ENCODE measurements around the gene AJM1. TPM values are rescaled to one million over a fixed set of nuclear protein-coding genes. Genes with fewer than 3 reads are reported as not detected.
"Not testable (repeated sequence)": the region's sequence is repeated elsewhere in the genome, so short reads cannot be mapped to it uniquely, and the experiment has no call there.

AJM1 gene
- total RNA-seq, 1 experiment from 2014 or later: 1.9 TPM

- no peaks in the 10 kb centered on the region for H4K20me1 ChIP-seq (ENCODE audit: insufficient read depth, low read depth, low read length)
- H3K4me3 ChIP-seq (ENCODE audit: low read length): no peak overlapping the region
- no peaks in the 10 kb centered on the region for H3K9me2 ChIP-seq (replicated peaks; ENCODE audit: insufficient read depth, low read length)
- no peak overlapping the region for H2AFZ ChIP-seq (ENCODE audit: low read length)
- no peaks in the 10 kb centered on the region for H3K27me3 ChIP-seq (ENCODE audit: low read length)
- H3K9me3 ChIP-seq (ENCODE audit: low read length): no peaks in the 10 kb centered on the region
- no peaks in the 10 kb centered on the region for H3K36me3 ChIP-seq (ENCODE audit: insufficient read depth, low read length)
- no peaks in the 10 kb centered on the region for H3K79me2 ChIP-seq (ENCODE audit: low read length)
- no peak overlapping the region for H3K9ac ChIP-seq (ENCODE audit: low read length)
- no peak overlapping the region for H3K27ac ChIP-seq (ENCODE audit: low read length)
- no peak for DNase-seq
- H3K4me2 ChIP-seq (ENCODE audit: low read depth, low read length, poor library complexity, severe bottlenecking): no peak overlapping the region
- peaks cover 29% of the 10 kb centered on the region for H3K4me1 ChIP-seq (ENCODE audit: low read length)
These were observed 2.8 kb upstream of the AJM1 start for GRCh38 chr9:136839229-136840139.

GRCh38 chr9:136840140-136840876 lies 2.0 kb upstream of the AJM1 start:
- Histone ChIP-seq H3K4me2 (ENCODE audit: low read depth, low read length, poor library complexity, severe bottlenecking) (no peak overlapping the region), H2AFZ (ENCODE audit: low read length) (no peak overlapping the region), H3K9me2 (replicated peaks; ENCODE audit: insufficient read depth, low read length) (no peaks in the 10 kb centered on the region), H3K79me2 (ENCODE audit: low read length) (no peaks in the 10 kb centered on the region), H3K36me3 (ENCODE audit: insufficient read depth, low read length) (no peaks in the 10 kb centered on the region), H4K20me1 (ENCODE audit: insufficient read depth, low read depth, low read length) (no peaks in the 10 kb centered on the region), H3K4me1 (ENCODE audit: low read length) (peaks cover 29% of the 10 kb centered on the region), H3K4me3 (ENCODE audit: low read length) (no peak overlapping the region), H3K27ac (ENCODE audit: low read length) (no peak overlapping the region), H3K9me3 (ENCODE audit: low read length) (no peaks in the 10 kb centered on the region), H3K27me3 (ENCODE audit: low read length) (no peaks in the 10 kb centered on the region), H3K9ac (ENCODE audit: low read length) (no peak overlapping the region)
- no peak for DNase-seq

- DNase-seq: peak; percentile 67
These were observed 1.2 kb upstream of the AJM1 start for GRCh38 chr9:136840877-136841645.

GRCh38 chr9:136841646-136842379 lies 465 bp upstream of the AJM1 start:
- H2AFZ ChIP-seq (ENCODE audit: low read length); H4K20me1 ChIP-seq (ENCODE audit: insufficient read depth, low read depth, low read length); H3K9me3 ChIP-seq (ENCODE audit: low read length); DNase-seq; H3K9me2 ChIP-seq (replicated peaks; ENCODE audit: insufficient read depth, low read length); H3K36me3 ChIP-seq (ENCODE audit: insufficient read depth, low read length); H3K27me3 ChIP-seq (ENCODE audit: low read length); H3K79me2 ChIP-seq (ENCODE audit: low read length): not testable (repeated sequence)
- Histone ChIP-seq H3K4me2 (ENCODE audit: low read depth, low read length, poor library complexity, severe bottlenecking) (peak overlapping the region; percentile 91), H3K27ac (ENCODE audit: low read length) (peak overlapping the region; percentile 51), H3K4me3 (ENCODE audit: low read length) (peak overlapping the region; percentile 66; the same call in 1 of the 2 replicates), H3K4me1 (ENCODE audit: low read length) (peaks cover 29% of the 10 kb centered on the region), H3K9ac (ENCODE audit: low read length) (peak overlapping the region; percentile 71; the same call in 1 of the 2 replicates)

More at GRCh38 chr9:136840877-136841645, 1.2 kb upstream of the AJM1 start:
- no peaks in the 10 kb centered on the region for H3K36me3 ChIP-seq (ENCODE audit: insufficient read depth, low read length)
- H3K4me1 ChIP-seq (ENCODE audit: low read length): peaks cover 29% of the 10 kb centered on the region
- no peaks in the 10 kb centered on the region for H3K9me2 ChIP-seq (replicated peaks; ENCODE audit: insufficient read depth, low read length)
- H3K4me2 ChIP-seq (ENCODE audit: low read depth, low read length, poor library complexity, severe bottlenecking): no peak overlapping the region
- peak overlapping the region; percentile 51 for H3K27ac ChIP-seq (ENCODE audit: low read length)
- no peaks in the 10 kb centered on the region for H3K79me2 ChIP-seq (ENCODE audit: low read length)
- no peak overlapping the region for H2AFZ ChIP-seq (ENCODE audit: low read length)
- peak overlapping the region; percentile 71; the same call in 1 of the 2 replicates for H3K9ac ChIP-seq (ENCODE audit: low read length)
- H3K27me3 ChIP-seq (ENCODE audit: low read length): no peaks in the 10 kb centered on the region
- H3K9me3 ChIP-seq (ENCODE audit: low read length): no peaks in the 10 kb centered on the region
- no peaks in the 10 kb centered on the region for H4K20me1 ChIP-seq (ENCODE audit: insufficient read depth, low read depth, low read length)
- no peak overlapping the region for H3K4me3 ChIP-seq (ENCODE audit: low read length)

GRCh38 chr9:136843159-136843800 lies 1.0 kb downstream of the AJM1 start:
- H3K36me3 ChIP-seq (ENCODE audit: insufficient read depth, low read length); H3K27me3 ChIP-seq (ENCODE audit: low read length); H2AFZ ChIP-seq (ENCODE audit: low read length); H3K9me2 ChIP-seq (replicated peaks; ENCODE audit: insufficient read depth, low read length); H3K79me2 ChIP-seq (ENCODE audit: low read length); DNase-seq; H3K9me3 ChIP-seq (ENCODE audit: low read length); H4K20me1 ChIP-seq (ENCODE audit: insufficient read depth, low read depth, low read length): not testable (repeated sequence)
- Histone ChIP-seq H3K9ac (ENCODE audit: low read length) (peak overlapping the region; percentile 59), H3K27ac (ENCODE audit: low read length) (peak overlapping the region; percentile 45; the same call in 1 of the 2 replicates), H3K4me2 (ENCODE audit: low read depth, low read length, poor library complexity, severe bottlenecking) (peak overlapping the region; percentile 59), H3K4me1 (ENCODE audit: low read length) (peaks cover 35% of the 10 kb centered on the region), H3K4me3 (ENCODE audit: low read length) (peak overlapping the region; percentile 47; the same call in 1 of the 2 replicates)

- not testable (repeated sequence) for H4K20me1 ChIP-seq (ENCODE audit: insufficient read depth, low read depth, low read length); H3K27ac ChIP-seq (ENCODE audit: low read length); H3K9me2 ChIP-seq (replicated peaks; ENCODE audit: insufficient read depth, low read length); H3K9ac ChIP-seq (ENCODE audit: low read length); H2AFZ ChIP-seq (ENCODE audit: low read length); H3K9me3 ChIP-seq (ENCODE audit: low read length); H3K27me3 ChIP-seq (ENCODE audit: low read length); H3K79me2 ChIP-seq (ENCODE audit: low read length); H3K36me3 ChIP-seq (ENCODE audit: insufficient read depth, low read length)
- Histone ChIP-seq H3K4me2 (ENCODE audit: low read depth, low read length, poor library complexity, severe bottlenecking) (peak overlapping the region; percentile 59), H3K4me3 (ENCODE audit: low read length) (peak overlapping the region; percentile 47; the same call in 1 of the 2 replicates), H3K4me1 (ENCODE audit: low read length) (peaks cover 35% of the 10 kb centered on the region)
- peak; percentile 80 for DNase-seq
These were observed 1.8 kb downstream of the AJM1 start for GRCh38 chr9:136843801-136844740.

Measured in Karpas-422 (cell line).